K562 (cell line): ENCODE results near the gene ANKRD13B. TPM values are rescaled to one million over a fixed set of nuclear protein-coding genes. Genes with fewer than 3 reads are reported as not detected.

Experiments used
- ARID3A ChIP-seq: IDR thresholded peaks from 2 replicates; pipeline ENCODE4 v1.6.1; 2012; ENCODE audit warnings: low read depth, low read length, improper control_type of control experiment, borderline replicate concordance
- CREB3L1 ChIP-seq: fragments of 450-650 bp; IDR thresholded peaks from 2 replicates; pipeline ENCODE4 v1.6.1; 2014; ENCODE audit warnings: low read depth, mild to moderate bottlenecking, moderate library complexity, borderline replicate concordance
- CTBP1 ChIP-seq: fragments of 450-650 bp; IDR thresholded peaks from 2 replicates; pipeline ENCODE4 v1.6.1; 2016; ENCODE audit warnings: borderline replicate concordance
- DPF2 ChIP-seq: fragments of 450-650 bp; IDR thresholded peaks from 2 replicates; pipeline ENCODE4 v1.6.1; 2016
- EGR1 ChIP-seq: fragments of 450-650 bp; conservative IDR thresholded peaks from 2 replicates; pipeline ENCODE4 v1.6.1; 2017; ENCODE audit warnings: mild to moderate bottlenecking
- EHMT2 ChIP-seq: fragments of 450-650 bp; IDR thresholded peaks from 2 replicates; pipeline ENCODE4 v1.6.1; 2018; ENCODE audit warnings: antibody characterized with exemption
- GATA2 ChIP-seq: sonication (generic); formaldehyde crosslinking; IDR thresholded peaks from 2 replicates; pipeline ENCODE4 v1.4.0; 2020; ENCODE audit warnings: mild to moderate bottlenecking, missing genetic modification reagents
- HIVEP1 ChIP-seq: fragments of 250-450 bp; sonication (Bioruptor Pico); IDR thresholded peaks from 2 replicates; pipeline ENCODE4 v1.4.0; 2020; ENCODE audit warnings: mild to moderate bottlenecking
- ILF3 ChIP-seq: fragments of 450-650 bp; IDR thresholded peaks from 2 replicates; pipeline ENCODE4 v1.6.1; 2018; ENCODE audit warnings: antibody characterized with exemption, mild to moderate bottlenecking, moderate library complexity, borderline replicate concordance
- JUNB ChIP-seq: fragments of 450-650 bp; formaldehyde crosslinking; conservative IDR thresholded peaks from 2 replicates; pipeline ENCODE4 v1.4.0; 2020; ENCODE audit warnings: mild to moderate bottlenecking
- NR2F6 ChIP-seq: fragments of 450-650 bp; formaldehyde crosslinking; IDR thresholded peaks from 2 replicates; pipeline ENCODE4 v1.4.0; 2020; ENCODE audit warnings: mild to moderate bottlenecking
- PHB2 ChIP-seq: fragments of 450-650 bp; IDR thresholded peaks from 2 replicates; pipeline ENCODE4 v1.6.1; 2017; ENCODE audit warnings: low read depth
- POLR2G ChIP-seq: fragments of 200-400 bp; formaldehyde crosslinking; IDR thresholded peaks from 2 replicates; pipeline ENCODE4 v1.6.1; 2017; ENCODE audit warnings: low read depth, mild to moderate bottlenecking, antibody characterized with exemption, low read length, moderate library complexity
- PTRF ChIP-seq: fragments of 450-650 bp; IDR thresholded peaks from 2 replicates; pipeline ENCODE4 v1.6.1; 2016; ENCODE audit warnings: mild to moderate bottlenecking, missing genetic modification characterization, missing compliant biosample characterization
- RBM15 ChIP-seq: fragments of 200-400 bp; formaldehyde crosslinking; IDR thresholded peaks from 2 replicates; pipeline ENCODE4 v1.6.1; 2018; ENCODE audit warnings: mild to moderate bottlenecking, low read length, moderate library complexity; ENCODE audit not compliant: insufficient read depth
- RBM25 ChIP-seq: fragments of 200-400 bp; formaldehyde crosslinking; IDR thresholded peaks from 2 replicates; pipeline ENCODE4 v1.6.1; 2018; ENCODE audit warnings: low read length, low read depth, moderate library complexity; ENCODE audit not compliant: severe bottlenecking
- SMAD1 ChIP-seq: fragments of 150-350 bp; IDR thresholded peaks from 2 replicates; pipeline ENCODE4 v1.6.1; 2014; ENCODE audit warnings: low read length, low read depth; ENCODE audit not compliant: partially characterized antibody
- SMAD4 ChIP-seq: fragments of 250-450 bp; sonication (Bioruptor Pico); conservative IDR thresholded peaks from 2 replicates; pipeline ENCODE4 v1.8.0; 2021; ENCODE audit warnings: inconsistent platforms, mild to moderate bottlenecking, moderate library complexity
- THRB ChIP-seq: fragments of 450-650 bp; formaldehyde crosslinking; conservative IDR thresholded peaks from 2 replicates; pipeline ENCODE4 v1.4.0; 2022; ENCODE audit warnings: mild to moderate bottlenecking, missing genetic modification characterization
- YBX1 ChIP-seq: fragments of 450-650 bp; IDR thresholded peaks from 2 replicates; pipeline ENCODE4 v1.7.1; 2016; ENCODE audit warnings: mild to moderate bottlenecking
- ZNF224 ChIP-seq: sonication (generic); formaldehyde crosslinking; IDR thresholded peaks from 2 replicates; pipeline ENCODE4 v1.8.0; 2022; ENCODE audit warnings: mild to moderate bottlenecking, missing genetic modification reagents
- ZNF699 ChIP-seq: fragments of 250-450 bp; sonication (Bioruptor Pico); IDR thresholded peaks from 2 replicates; pipeline ENCODE4 v1.8.0; 2021; ENCODE audit warnings: mild to moderate bottlenecking, moderate library complexity; ENCODE audit not compliant: insufficient replicate concordance
- polyA plus RNA-seq, 8 experiments: library from polyadenylated mRNA; depleted of rRNA in 4 of 8; stranded (reverse) in 5 of 8; unstranded in 3 of 8; fragments of >200 nt; fragmentation: Nextera tagmentation in 2 of 8; fragmentation: Illumina TruSeq in 1 of 8; extraction: Ambion mirVana in 2 of 8; extraction: Trizol in 1 of 8; gene quantifications; 2 replicates each; pipeline versions ENCODE4 v1.2.1 to v1.2.3, GENCODE V29; 2011 to 2014; ENCODE audit warnings: inconsistent platforms in 1 of 8, missing spikeins in 1 of 8
- total RNA-seq, 7 experiments: library from RNA; depleted of rRNA in 6 of 7; stranded (reverse); fragments of >200 nt in 6 of 7; fragmentation: Illumina TruSeq in 2 of 7; extraction: Trizol in 2 of 7; gene quantifications; 2 replicates each; pipeline versions ENCODE4 v1.2.1 to v1.2.3, GENCODE V29; 2011 to 2021; ENCODE audit warnings: low replicate concordance in 1 of 7

ANKRD13B gene
- total and polyA plus RNA-seq, 9 of the 15 experiments (the other 6 are each of a cell fraction or from before 2014, with no cell fraction given): 0.15 to 28.1 (median 4.6) TPM

GRCh38 chr17:29615492-29616299 lies 22.8 kb downstream of the ANKRD13B start (continued):
- TF ChIP-seq CREB3L1 (no peak), GATA2 (CRISPR knock-in tag) (no peak), ILF3 (no peak), PHB2 (no peak), CTBP1 (peak; percentile 54; the same call in 1 of the 2 replicates), YBX1 (no peak), RBM25 (no peak), HIVEP1 (CRISPR knock-in tag) (no peak), SMAD4 (CRISPR knock-in tag) (no peak), RBM15 (no peak), ARID3A (no peak), PTRF (tag) (no peak), EHMT2 (no peak), THRB (CRISPR knock-in tag) (no peak), SMAD1 (no peak), DPF2 (no peak), ZNF699 (CRISPR knock-in tag) (no peak), NR2F6 (no peak), JUNB (CRISPR knock-in tag) (no peak), POLR2G (peak; percentile 76), ZNF224 (CRISPR knock-in tag) (no peak), EGR1 (peak; percentile 53; the same call in 1 of the 2 replicates)
